ENCODE results near the gene ZIC5. TPM values are rescaled to one million over a fixed set of nuclear protein-coding genes. Genes with fewer than 3 reads are reported as not detected.

ZIC5 gene
- total and polyA plus RNA-seq, 9 of the 15 experiments (the other 6 are each of a cell fraction or from before 2014, with no cell fraction given), result 0.57 to 2.0 (median 1.1) TPM

- TF ChIP-seq YY1 (IDR thresholded peaks at IDR 0.05; ENCODE audit: borderline replicate concordance in 1 of 3, control insufficient read depth in 1 of 3, extremely low read depth in 1 of 3, insufficient read depth in 3 of 3, insufficient read length in 1 of 3, insufficient replicate concordance in 2 of 3, low read depth in 1 of 3, low read length in 2 of 3) (no peak), FOXA1 (IDR thresholded peaks at IDR 0.05; ENCODE audit: borderline replicate concordance) (no peak), CGGBP1 (CRISPR knock-in tag; IDR thresholded peaks at IDR 0.05) (no peak), NR2C1 (IDR thresholded peaks at IDR 0.05) (no peak), NR2C1 (tag; IDR thresholded peaks at IDR 0.05) (no peak), FOS (IDR thresholded peaks at IDR 0.05; ENCODE audit: extremely low read depth, insufficient read length) (no peak), BRF2 (IDR thresholded peaks at IDR 0.05; ENCODE audit: borderline replicate concordance, insufficient read depth, insufficient read length) (no peak), ARNT (IDR thresholded peaks at IDR 0.05) (no peak)
Measured at GRCh38 chr13:99948907-99949678, 22.5 kb downstream of the ZIC5 start (continued).

- H3K9me1 ChIP-seq (ENCODE audit: control insufficient read depth, insufficient read depth, low read length), result no peaks in the 10 kb centered on the region
- CTCF ChIA-PET (ENCODE audit: low intra/inter-chr PET ratio), result no interaction called here
- no peak overlapping the region for H3K4me3 ChIP-seq
- TF ChIP-seq, protein P1, sequence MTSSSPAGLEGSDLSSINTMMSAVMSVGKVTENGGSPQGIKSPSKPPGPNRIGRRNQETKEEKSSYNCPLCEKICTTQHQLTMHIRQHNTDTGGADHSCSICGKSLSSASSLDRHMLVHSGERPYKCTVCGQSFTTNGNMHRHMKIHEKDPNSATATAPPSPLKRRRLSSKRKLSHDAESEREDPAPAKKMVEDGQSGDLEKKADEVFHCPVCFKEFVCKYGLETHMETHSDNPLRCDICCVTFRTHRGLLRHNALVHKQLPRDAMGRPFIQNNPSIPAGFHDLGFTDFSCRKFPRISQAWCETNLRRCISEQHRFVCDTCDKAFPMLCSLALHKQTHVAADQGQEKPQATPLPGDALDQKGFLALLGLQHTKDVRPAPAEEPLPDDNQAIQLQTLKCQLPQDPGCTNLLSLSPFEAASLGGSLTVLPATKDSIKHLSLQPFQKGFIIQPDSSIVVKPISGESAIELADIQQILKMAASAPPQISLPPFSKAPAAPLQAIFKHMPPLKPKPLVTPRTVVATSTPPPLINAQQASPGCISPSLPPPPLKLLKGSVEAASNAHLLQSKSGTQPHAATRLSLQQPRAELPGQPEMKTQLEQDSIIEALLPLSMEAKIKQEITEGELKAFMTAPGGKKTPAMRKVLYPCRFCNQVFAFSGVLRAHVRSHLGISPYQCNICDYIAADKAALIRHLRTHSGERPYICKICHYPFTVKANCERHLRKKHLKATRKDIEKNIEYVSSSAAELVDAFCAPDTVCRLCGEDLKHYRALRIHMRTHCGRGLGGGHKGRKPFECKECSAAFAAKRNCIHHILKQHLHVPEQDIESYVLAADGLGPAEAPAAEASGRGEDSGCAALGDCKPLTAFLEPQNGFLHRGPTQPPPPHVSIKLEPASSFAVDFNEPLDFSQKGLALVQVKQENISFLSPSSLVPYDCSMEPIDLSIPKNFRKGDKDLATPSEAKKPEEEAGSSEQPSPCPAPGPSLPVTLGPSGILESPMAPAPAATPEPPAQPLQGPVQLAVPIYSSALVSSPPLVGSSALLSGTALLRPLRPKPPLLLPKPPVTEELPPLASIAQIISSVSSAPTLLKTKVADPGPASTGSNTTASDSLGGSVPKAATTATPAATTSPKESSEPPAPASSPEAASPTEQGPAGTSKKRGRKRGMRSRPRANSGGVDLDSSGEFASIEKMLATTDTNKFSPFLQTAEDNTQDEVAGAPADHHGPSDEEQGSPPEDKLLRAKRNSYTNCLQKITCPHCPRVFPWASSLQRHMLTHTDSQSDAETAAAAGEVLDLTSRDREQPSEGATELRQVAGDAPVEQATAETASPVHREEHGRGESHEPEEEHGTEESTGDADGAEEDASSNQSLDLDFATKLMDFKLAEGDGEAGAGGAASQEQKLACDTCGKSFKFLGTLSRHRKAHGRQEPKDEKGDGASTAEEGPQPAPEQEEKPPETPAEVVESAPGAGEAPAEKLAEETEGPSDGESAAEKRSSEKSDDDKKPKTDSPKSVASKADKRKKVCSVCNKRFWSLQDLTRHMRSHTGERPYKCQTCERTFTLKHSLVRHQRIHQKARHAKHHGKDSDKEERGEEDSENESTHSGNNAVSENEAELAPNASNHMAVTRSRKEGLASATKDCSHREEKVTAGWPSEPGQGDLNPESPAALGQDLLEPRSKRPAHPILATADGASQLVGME (CRISPR knock-in tag; IDR thresholded peaks at IDR 0.05), result no peak
- no peak for TF ChIP-seq ZNF347 (CRISPR knock-in tag; IDR thresholded peaks at IDR 0.05; ENCODE audit: low read depth)
- TF ChIP-seq, protein P2, sequence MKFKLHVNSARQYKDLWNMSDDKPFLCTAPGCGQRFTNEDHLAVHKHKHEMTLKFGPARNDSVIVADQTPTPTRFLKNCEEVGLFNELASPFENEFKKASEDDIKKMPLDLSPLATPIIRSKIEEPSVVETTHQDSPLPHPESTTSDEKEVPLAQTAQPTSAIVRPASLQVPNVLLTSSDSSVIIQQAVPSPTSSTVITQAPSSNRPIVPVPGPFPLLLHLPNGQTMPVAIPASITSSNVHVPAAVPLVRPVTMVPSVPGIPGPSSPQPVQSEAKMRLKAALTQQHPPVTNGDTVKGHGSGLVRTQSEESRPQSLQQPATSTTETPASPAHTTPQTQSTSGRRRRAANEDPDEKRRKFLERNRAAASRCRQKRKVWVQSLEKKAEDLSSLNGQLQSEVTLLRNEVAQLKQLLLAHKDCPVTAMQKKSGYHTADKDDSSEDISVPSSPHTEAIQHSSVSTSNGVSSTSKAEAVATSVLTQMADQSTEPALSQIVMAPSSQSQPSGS (CRISPR knock-in tag; IDR thresholded peaks at IDR 0.05), result no peak
Measured at GRCh38 chr13:99948411-99948810, 23.2 kb downstream of the ZIC5 start.

More at GRCh38 chr13:99948411-99948810, 23.2 kb downstream of the ZIC5 start:
- 0% methylated on average over 4 of the region's 4 CpGs for WGBS (ENCODE audit: insufficient coverage, low coverage, missing lambda C conversion rate)
- BruUV-seq (replicated peaks), result no TSS peak
- no peaks in the 10 kb centered on the region for H3K9me3 ChIP-seq (replicated peaks; ENCODE audit: control insufficient read depth, insufficient read depth, low read depth, low read length)
- no peaks in the 10 kb centered on the region for H3K36me3 ChIP-seq (ENCODE audit: control insufficient read depth, insufficient read depth, low read length)
- no peak overlapping the region for H3K4me2 ChIP-seq (ENCODE audit: insufficient read depth, low read length)
- no peak overlapping the region for H3K9ac ChIP-seq (ENCODE audit: insufficient read depth in 1 of 2, low read depth in 2 of 2, low read length in 2 of 2)
- DNase-seq (ENCODE audit: extremely low read depth in 1 of 4, low spot score in 3 of 4) (no peak), ATAC-seq (no peak), FAIRE-seq (no peak)
- H4K20me1 ChIP-seq (replicated peaks; ENCODE audit: control insufficient read depth, insufficient read depth, low read length), result no peaks in the 10 kb centered on the region
- intact Hi-C loops (cut with micrococcal nuclease) (no loop called here), in situ Hi-C loops (cut with MboI) (no loop called here)
- H3K27ac ChIP-seq (ENCODE audit: extremely low read depth, low read depth, low read length), result no peak overlapping the region
- H3K4me1 ChIP-seq (replicated peaks in 1 of 2; ENCODE audit: control insufficient read depth in 2 of 2, insufficient read depth in 2 of 2, low read length in 2 of 2), result no peaks in the 10 kb centered on the region; a peak in 1 of 5 replicates
- peaks cover 3 to 31% of the 10 kb centered on the region in 2 experiments; a peak in 4 of 5 replicates for H3K27me3 ChIP-seq (ENCODE audit: control insufficient read depth in 2 of 2, insufficient read depth in 2 of 2, low read length in 2 of 2)
- H2AFZ ChIP-seq (ENCODE audit: low read depth, low read length), result no peak overlapping the region
- POLR2A ChIA-PET, result no interaction called here
- H3K79me2 ChIP-seq (ENCODE audit: control insufficient read depth, insufficient read depth, low read length), result no peaks in the 10 kb centered on the region

All from K562 (cell line).